Motor neuron (in vitro differentiated cells): ENCODE measurements around the gene MLEC. TPM values are rescaled to one million over a fixed set of nuclear protein-coding genes. Genes with fewer than 3 reads are reported as not detected.

Experiments used
- ATAC-seq, 8 experiments: fragments of 200-7000 bp; cut with Tn5 transposase; replicated peaks in 6 of 8; 2 replicates each; pipeline ENCODE4 v1.8.0; 2021; ENCODE audit warnings: mild to moderate bottlenecking in 8 of 8, moderate library complexity in 8 of 8
- H3K27ac ChIP-seq, 2 donors: fragments of 250-450 bp; sonication (Bioruptor Pico); 2 replicates each; pipeline ENCODE4 v1.9.0; 2021; ENCODE audit warnings: antibody characterized with exemption in 2 of 2, mild to moderate bottlenecking in 2 of 2, moderate library complexity in 1 of 2
- H3K4me1 ChIP-seq, 2 donors: fragments of 250-450 bp; sonication (Bioruptor Pico); replicated peaks in 1 of 2; 2 replicates each; pipeline ENCODE4 v1.6.1; 2021; ENCODE audit warnings: antibody characterized with exemption in 2 of 2, mild to moderate bottlenecking in 2 of 2, moderate library complexity in 1 of 2
- H3K4me3 ChIP-seq, 5 donors: fragments of 250-450 bp; sonication (Bioruptor Pico); 2 replicates each; pipeline ENCODE4 v1.9.0; 2021; ENCODE audit warnings: antibody characterized with exemption in 5 of 5, mild to moderate bottlenecking in 5 of 5, moderate library complexity in 4 of 5
- WGBS, 10 experiments: fragments of 450-650 bp; shearing (Covaris generic); methylation state at CpG; one replicate each; pipeline ENCODE4 v1.0.0; 2022; 5-methylcytosine and 5-hydroxymethylcytosine counted together
- in situ Hi-C, 9 experiments: fragments of 400-800 bp; cut with MboI; loops; one replicate each; pipeline ENCODE4 v1.15.0; 2021; ENCODE audit warnings: low sequenced_read_pairs in 9 of 9, low pct_unique_long_range_greater_than_20kb in 2 of 9; ENCODE audit not compliant: unreplicated experiment in 9 of 9
- total RNA-seq, 8 experiments: library from RNA; unstranded; fragments of 300-600 nt; gene quantifications; 2 replicates each; pipeline versions ENCODE4 v1.2.3 to v1.2.4, GENCODE V29; 2022

The MLEC gene
- total RNA-seq, 8 experiments from 2014 or later, result 61.9 to 123 (median 84.1) TPM

GRCh38 chr12:120651821-120652220 is 35.1 kb upstream of the MLEC start:
- H3K4me3 ChIP-seq, result no peak overlapping the region
- WGBS, 10 experiments, result 0 to 100% (median 68%) methylated on average over 1 to 3 of the region's 5 CpGs; no CpG with 5 or more reads in 3 of the 10 experiments
- no peak overlapping the region for H3K27ac ChIP-seq
- ATAC-seq, result peak in 3 of 8 experiments; percentile 26 to 47 (median 33)
- H3K4me1 ChIP-seq, result peaks cover 2 to 9% of the 10 kb centered on the region in 2 donors
- in situ Hi-C loops, result no loop called here

- H3K27ac ChIP-seq, result no peak overlapping the region
- in situ Hi-C loops, result no loop called here
- peak in 4 of 8 experiments; percentile 5 to 68 (median 22) for ATAC-seq
- H3K4me3 ChIP-seq, result no peak overlapping the region
- WGBS, 10 experiments, result 10 to 80% (median 55%) methylated on average over 1 to 7 of the region's 10 CpGs; no CpG with 5 or more reads in 1 of the 10 experiments
- peaks cover 2 to 9% of the 10 kb centered on the region in 2 donors for H3K4me1 ChIP-seq
These were observed 34.1 kb upstream of the MLEC start for GRCh38 chr12:120652656-120653435.

- H3K4me1 ChIP-seq, result peaks cover 2 to 9% of the 10 kb centered on the region in 2 donors
- no peak overlapping the region for H3K27ac ChIP-seq
- in situ Hi-C loops, result no loop called here
- no peak overlapping the region for H3K4me3 ChIP-seq
- WGBS, 10 experiments, result 87 to 100% (median 94%) methylated on average over 2 to 11 of the region's 11 CpGs; no CpG with 5 or more reads in 4 of the 10 experiments
- no peak for ATAC-seq
These were observed 33.3 kb upstream of the MLEC start for GRCh38 chr12:120653611-120654010.

- Histone ChIP-seq H3K27ac (no peak overlapping the region), H3K4me1 (peaks cover 0 to 5% of the 10 kb centered on the region in 2 donors), H3K4me3 (no peak overlapping the region)
- peak in 1 of 8 experiments; percentile 21 for ATAC-seq
- WGBS, 10 experiments, result 85 to 100% (median 88%) methylated on average over 1 to 5 of the region's 10 CpGs; no CpG with 5 or more reads in 5 of the 10 experiments
- in situ Hi-C loops, result no loop called here
These were observed 32.3 kb upstream of the MLEC start for GRCh38 chr12:120654656-120655055.

GRCh38 chr12:120656008-120656407 is 30.9 kb upstream of the MLEC start:
- no peak for ATAC-seq
- Histone ChIP-seq H3K4me1 (no peaks in the 10 kb centered on the region), H3K4me3 (no peak overlapping the region), H3K27ac (no peak overlapping the region)
- in situ Hi-C loops, result no loop called here
- 92 to 100% (median 100%) methylated on average over 1 to 8 of the region's 14 CpGs; no CpG with 5 or more reads in 7 of the 10 experiments for WGBS, 10 experiments

- H3K27ac ChIP-seq, result no peak overlapping the region
- ATAC-seq, result no peak
- no peaks in the 10 kb centered on the region for H3K4me1 ChIP-seq
- H3K4me3 ChIP-seq, result no peak overlapping the region
- in situ Hi-C loops, result no loop called here
- 30 to 100% (median 88%) methylated on average over 1 to 12 of the region's 22 CpGs; no CpG with 5 or more reads in 4 of the 10 experiments for WGBS, 10 experiments
These were observed 28.4 kb upstream of the MLEC start for GRCh38 chr12:120658286-120659150.

GRCh38 chr12:120659151-120659525 is 27.8 kb upstream of the MLEC start:
- in situ Hi-C loops, result no loop called here
- no peaks in the 10 kb centered on the region for H3K4me1 ChIP-seq
- ATAC-seq, result peak in 6 of 8 experiments; percentile 21 to 45 (median 33)
- H3K27ac ChIP-seq, result no peak overlapping the region
- 0 to 83% (median 71%) methylated on average over 1 to 4 of the region's 8 CpGs; no CpG with 5 or more reads in 6 of the 10 experiments for WGBS, 10 experiments
- no peak overlapping the region for H3K4me3 ChIP-seq

GRCh38 chr12:120661432-120661831 is 25.5 kb upstream of the MLEC start:
- no peak for ATAC-seq
- in situ Hi-C loops, result no loop called here
- Histone ChIP-seq H3K27ac (no peak overlapping the region), H3K4me1 (no peaks in the 10 kb centered on the region), H3K4me3 (no peak overlapping the region)
- WGBS, 10 experiments, result 0 to 98% (median 66%) methylated on average over 1 to 2 of the region's 2 CpGs

- no peak overlapping the region for H3K4me3 ChIP-seq
- WGBS, 10 experiments, result 33 to 100% (median 94%) methylated on average over 1 to 3 of the region's 3 CpGs; no CpG with 5 or more reads in 3 of the 10 experiments
- no peak overlapping the region for H3K27ac ChIP-seq
- in situ Hi-C loops, result no loop called here
- H3K4me1 ChIP-seq, result no peaks in the 10 kb centered on the region
- ATAC-seq, result no peak
These were observed 24.1 kb upstream of the MLEC start for GRCh38 chr12:120662879-120663278.

- in situ Hi-C loops, result no loop called here
- WGBS, 10 experiments, result 7 to 100% (median 63%) methylated on average over 1 to 5 of the region's 5 CpGs; no CpG with 5 or more reads in 1 of the 10 experiments
- Histone ChIP-seq H3K4me3 (no peak overlapping the region), H3K27ac (no peak overlapping the region), H3K4me1 (peaks cover 0 to 4% of the 10 kb centered on the region in 2 donors)
- ATAC-seq, result no peak
These were observed 23.2 kb upstream of the MLEC start for GRCh38 chr12:120663741-120664140.

GRCh38 chr12:120666571-120667390 is 20.2 kb upstream of the MLEC start:
- 36 to 100% (median 89%) methylated on average over 1 to 8 of the region's 34 CpGs; no CpG with 5 or more reads in 1 of the 10 experiments for WGBS, 10 experiments
- Histone ChIP-seq H3K4me3 (no peak overlapping the region), H3K4me1 (peaks cover 4 to 14% of the 10 kb centered on the region in 2 donors), H3K27ac (no peak overlapping the region)
- ATAC-seq, result peak in 5 of 8 experiments; percentile 22 to 49 (median 34)
- in situ Hi-C loops, result no loop called here

- no peak overlapping the region for H3K4me3 ChIP-seq
- WGBS, 10 experiments, result 41 to 100% (median 77%) methylated on average over 1 to 9 of the region's 20 CpGs; no CpG with 5 or more reads in 2 of the 10 experiments
- no peak overlapping the region for H3K27ac ChIP-seq
- ATAC-seq, result peak in 3 of 8 experiments; percentile 7 to 25 (median 13)
- H3K4me1 ChIP-seq, result peaks cover 4 to 14% of the 10 kb centered on the region in 2 donors
- in situ Hi-C loops, result no loop called here
These were observed 18.7 kb upstream of the MLEC start for GRCh38 chr12:120668091-120668867.
